ENCODE measurements around the gene SLC39A5. TPM values are rescaled to one million over a fixed set of nuclear protein-coding genes. Genes with fewer than 3 reads are reported as not detected.

SLC39A5 gene
- total RNA-seq, 8 experiments from 2014 or later = 0.49 to 2.6 (median 1.1) TPM; not detected in 2

- H3K4me1 ChIP-seq (replicated peaks in 1 of 2) = no peaks in the 10 kb centered on the region
- in situ Hi-C loops (cut with MboI; ENCODE audit: low pct_unique_long_range_greater_than_20kb in 2 of 9, low sequenced_read_pairs in 9 of 9, unreplicated experiment in 9 of 9) = no loop called here
- 67 to 100% (median 89%) methylated on average over 1 to 6 of the region's 9 CpGs; no CpG with 5 or more reads in 1 of the 10 experiments for WGBS, 10 experiments
- no peak for ATAC-seq (replicated peaks in 6 of 8)
- H3K27ac ChIP-seq = no peak overlapping the region
- H3K4me3 ChIP-seq = no peak overlapping the region
These were observed 31.8 kb upstream of the SLC39A5 start for GRCh38 chr12:56197921-56198635.

- WGBS, 10 experiments = 13 to 100% (median 82%) methylated on average over 1 of the region's 1 CpG
- H3K4me3 ChIP-seq = no peak overlapping the region
- no peak overlapping the region for H3K27ac ChIP-seq
- H3K4me1 ChIP-seq (replicated peaks in 1 of 2) = no peaks in the 10 kb centered on the region
- in situ Hi-C loops (cut with MboI; ENCODE audit: low pct_unique_long_range_greater_than_20kb in 2 of 9, low sequenced_read_pairs in 9 of 9, unreplicated experiment in 9 of 9) = no loop called here
- no peak for ATAC-seq (replicated peaks in 6 of 8)
These were observed 31.0 kb upstream of the SLC39A5 start for GRCh38 chr12:56198836-56199235.

GRCh38 chr12:56202366-56202765 is 27.5 kb upstream of the SLC39A5 start:
- Histone ChIP-seq H3K27ac (no peak overlapping the region), H3K4me3 (no peak overlapping the region), H3K4me1 (replicated peaks in 1 of 2) (no peaks in the 10 kb centered on the region)
- ATAC-seq (replicated peaks in 6 of 8) = no peak
- 0 to 100% (median 87%) methylated on average over 1 of the region's 1 CpG; no CpG with 5 or more reads in 2 of the 10 experiments for WGBS, 10 experiments
- in situ Hi-C loops (cut with MboI; ENCODE audit: low pct_unique_long_range_greater_than_20kb in 2 of 9, low sequenced_read_pairs in 9 of 9, unreplicated experiment in 9 of 9) = no loop called here

GRCh38 chr12:56202838-56203237 is 27.0 kb upstream of the SLC39A5 start:
- no peak for ATAC-seq (replicated peaks in 6 of 8)
- H3K27ac ChIP-seq = no peak overlapping the region
- no peaks in the 10 kb centered on the region for H3K4me1 ChIP-seq (replicated peaks in 1 of 2)
- no peak overlapping the region for H3K4me3 ChIP-seq
- in situ Hi-C loops (cut with MboI; ENCODE audit: low pct_unique_long_range_greater_than_20kb in 2 of 9, low sequenced_read_pairs in 9 of 9, unreplicated experiment in 9 of 9) = no loop called here
- 29 to 100% (median 85%) methylated on average over 1 to 2 of the region's 2 CpGs; no CpG with 5 or more reads in 1 of the 10 experiments for WGBS, 10 experiments

GRCh38 chr12:56204275-56204674 is 25.6 kb upstream of the SLC39A5 start:
- no peak overlapping the region for H3K27ac ChIP-seq
- in situ Hi-C loops (cut with MboI; ENCODE audit: low pct_unique_long_range_greater_than_20kb in 2 of 9, low sequenced_read_pairs in 9 of 9, unreplicated experiment in 9 of 9) = no loop called here
- ATAC-seq (replicated peaks in 6 of 8) = no peak

GRCh38 chr12:56205445-56205844 is 24.4 kb upstream of the SLC39A5 start:
- H3K4me3 ChIP-seq = no peak overlapping the region
- in situ Hi-C loops (cut with MboI; ENCODE audit: low pct_unique_long_range_greater_than_20kb in 2 of 9, low sequenced_read_pairs in 9 of 9, unreplicated experiment in 9 of 9) = no loop called here
- ATAC-seq (replicated peaks in 6 of 8) = peak in 1 of 8 experiments; percentile 55
- no peaks in the 10 kb centered on the region for H3K4me1 ChIP-seq (replicated peaks in 1 of 2)
- no peak overlapping the region for H3K27ac ChIP-seq

More at GRCh38 chr12:56204275-56204674, 25.6 kb upstream of the SLC39A5 start:
- H3K4me1 ChIP-seq (replicated peaks in 1 of 2) = no peaks in the 10 kb centered on the region
- no peak overlapping the region for H3K4me3 ChIP-seq

- in situ Hi-C loops (cut with MboI; ENCODE audit: low pct_unique_long_range_greater_than_20kb in 2 of 9, low sequenced_read_pairs in 9 of 9, unreplicated experiment in 9 of 9) = no loop called here
- Histone ChIP-seq H3K4me1 (replicated peaks in 1 of 2) (no peaks in the 10 kb centered on the region), H3K27ac (no peak overlapping the region), H3K4me3 (no peak overlapping the region)
- ATAC-seq (replicated peaks in 6 of 8) = peak; percentile 77 to 92 (median 87)
- WGBS, 10 experiments = 27 to 100% (median 62%) methylated on average over 1 to 14 of the region's 14 CpGs; no CpG with 5 or more reads in 1 of the 10 experiments
These were observed 23.2 kb upstream of the SLC39A5 start for GRCh38 chr12:56206452-56207166.

- WGBS, 10 experiments = 40 to 100% (median 94%) methylated on average over 1 to 5 of the region's 6 CpGs; no CpG with 5 or more reads in 2 of the 10 experiments
- in situ Hi-C loops (cut with MboI; ENCODE audit: low pct_unique_long_range_greater_than_20kb in 2 of 9, low sequenced_read_pairs in 9 of 9, unreplicated experiment in 9 of 9) = no loop called here
- ATAC-seq (replicated peaks in 6 of 8) = no peak
These were observed 21.8 kb upstream of the SLC39A5 start for GRCh38 chr12:56208006-56208405.

GRCh38 chr12:56212361-56212760 is 17.5 kb upstream of the SLC39A5 start:
- H3K4me3 ChIP-seq = no peak overlapping the region
- no peak overlapping the region for H3K27ac ChIP-seq
- ATAC-seq (replicated peaks in 6 of 8) = peak in 2 of 8 experiments; percentile 53 to 78
- H3K4me1 ChIP-seq (replicated peaks in 1 of 2) = no peaks in the 10 kb centered on the region
- in situ Hi-C loops (cut with MboI; ENCODE audit: low pct_unique_long_range_greater_than_20kb in 2 of 9, low sequenced_read_pairs in 9 of 9, unreplicated experiment in 9 of 9) = no loop called here
- 100% methylated on average over 1 of the region's 1 CpG; no CpG with 5 or more reads in 9 of the 10 experiments for WGBS, 10 experiments

More at GRCh38 chr12:56208006-56208405, 21.8 kb upstream of the SLC39A5 start:
- Histone ChIP-seq H3K4me1 (replicated peaks in 1 of 2) (no peaks in the 10 kb centered on the region), H3K27ac (no peak overlapping the region), H3K4me3 (no peak overlapping the region)

GRCh38 chr12:56213878-56214277 is 16.0 kb upstream of the SLC39A5 start:
- Histone ChIP-seq H3K27ac (no peak overlapping the region), H3K4me3 (no peak overlapping the region), H3K4me1 (replicated peaks in 1 of 2) (no peaks in the 10 kb centered on the region)
- ATAC-seq (replicated peaks in 6 of 8) = no peak
- in situ Hi-C loops (cut with MboI; ENCODE audit: low pct_unique_long_range_greater_than_20kb in 2 of 9, low sequenced_read_pairs in 9 of 9, unreplicated experiment in 9 of 9) = no loop called here
- WGBS, 10 experiments = 80 to 100% (median 92%) methylated on average over 1 to 5 of the region's 5 CpGs; no CpG with 5 or more reads in 3 of the 10 experiments

- ATAC-seq (replicated peaks in 6 of 8) = no peak
- Histone ChIP-seq H3K4me1 (replicated peaks in 1 of 2) (peaks cover 0 to 8% of the 10 kb centered on the region in 2 donors), H3K27ac (no peak overlapping the region), H3K4me3 (no peak overlapping the region)
- 40 to 100% (median 81%) methylated on average over 1 to 2 of the region's 3 CpGs; no CpG with 5 or more reads in 2 of the 10 experiments for WGBS, 10 experiments
- in situ Hi-C loops (cut with MboI; ENCODE audit: low pct_unique_long_range_greater_than_20kb in 2 of 9, low sequenced_read_pairs in 9 of 9, unreplicated experiment in 9 of 9) = no loop called here
These were observed 13.4 kb upstream of the SLC39A5 start for GRCh38 chr12:56216461-56216860.

GRCh38 chr12:56219840-56220239 is 10.0 kb upstream of the SLC39A5 start:
- Histone ChIP-seq H3K4me3 (no peak overlapping the region), H3K27ac (no peak overlapping the region), H3K4me1 (replicated peaks in 1 of 2) (peaks cover 4 to 21% of the 10 kb centered on the region in 2 donors)
- ATAC-seq (replicated peaks in 6 of 8) = no peak
- in situ Hi-C loops (cut with MboI; ENCODE audit: low pct_unique_long_range_greater_than_20kb in 2 of 9, low sequenced_read_pairs in 9 of 9, unreplicated experiment in 9 of 9) = no loop called here
- 89 to 100% (median 99%) methylated on average over 1 to 9 of the region's 9 CpGs; no CpG with 5 or more reads in 4 of the 10 experiments for WGBS, 10 experiments

- in situ Hi-C loops (cut with MboI; ENCODE audit: low pct_unique_long_range_greater_than_20kb in 2 of 9, low sequenced_read_pairs in 9 of 9, unreplicated experiment in 9 of 9) = no loop called here
- H3K27ac ChIP-seq = peak overlapping the region; percentile 93 to 98
- H3K4me3 ChIP-seq = peak overlapping the region; percentile 58 to 95 (median 70)
- ATAC-seq (replicated peaks in 6 of 8) = no peak
- 0 to 41% (median 8%) methylated on average over 1 to 9 of the region's 10 CpGs; no CpG with 5 or more reads in 1 of the 10 experiments for WGBS, 10 experiments
- peaks cover 8 to 26% of the 10 kb centered on the region in 2 donors for H3K4me1 ChIP-seq (replicated peaks in 1 of 2)
These were observed 9.1 kb upstream of the SLC39A5 start for GRCh38 chr12:56220611-56221231.

Data from motor neuron (in vitro differentiated cells).